ENCODE measurements around the gene RET.

GRCh38 chr10:43105102-43105955 is 28.5 kb downstream of the RET start:
- TF ChIP-seq YY1 (IDR thresholded peaks at IDR 0.05; ENCODE audit: insufficient read depth, insufficient read length) (no peak), SUZ12 (IDR thresholded peaks at IDR 0.05; ENCODE audit: extremely low read depth, insufficient read depth, insufficient read length) (no peak)
